Dendritic cell treated with granulocyte-macrophage colony-stimulating factor and Interleukin-4, amounts not matched to agents 40 ng/mL and 50 ng/mL, for 4 days (primary cell): Measurements from ENCODE around the gene MED25.

Experiments used
- H3K27ac Mint-ChIP-seq: one replicate; pipeline ENCODE4 v1.8.0; 2022; ENCODE audit warnings: mild to moderate bottlenecking, mixed read lengths
- H3K27me3 Mint-ChIP-seq: one replicate; pipeline ENCODE4 v1.8.0; 2022; ENCODE audit warnings: mild to moderate bottlenecking, mixed read lengths
- H3K36me3 Mint-ChIP-seq: one replicate; pipeline ENCODE4 v1.8.0; 2022; ENCODE audit warnings: low read depth, mixed read lengths
- H3K4me1 Mint-ChIP-seq: one replicate; pipeline ENCODE4 v1.8.0; 2022; ENCODE audit warnings: low read depth, mixed read lengths
- H3K4me3 Mint-ChIP-seq: one replicate; pipeline ENCODE4 v1.8.0; 2022; ENCODE audit warnings: mild to moderate bottlenecking, moderate library complexity, mixed read lengths
- H3K9me3 Mint-ChIP-seq: one replicate; pipeline ENCODE4 v1.8.0; 2022; ENCODE audit warnings: mixed read lengths
- intact Hi-C: fragments of 100-400 bp; cut with micrococcal nuclease; formaldehyde crosslinking; loops from one replicate; pipeline ENCODE4 v1.15.0; 2022

Gene MED25

GRCh38 chr19:49866933-49867782 is 49.1 kb downstream of the MED25 start, which contains the start of gene PNKP:
Gene PNKP, minus strand, starts transcription at chr19:49867576. Its CDS starts 372 bp downstream, at chr19:49867204.
- Mint-ChIP-seq H3K36me3 (peaks cover 57% of the 10 kb centered on the region), H3K4me1 (peaks cover 45% of the 10 kb centered on the region), H3K9me3 (no peaks in the 10 kb centered on the region), H3K27me3 (no peaks in the 10 kb centered on the region), H3K4me3 (peak within 1 kb of the TSS; percentile 99), H3K27ac (no peak within 1 kb of the TSS)
- intact Hi-C loops, result loop anchor here (1.0 to 5.0 kb wide), 2 partner anchors 10 to 50 kb away; partner anchors contain the start of genes AKT1S1, MED25 and TBC1D17

GRCh38 chr19:49869009-49869483 is 51.0 kb downstream of the MED25 start:
- Mint-ChIP-seq H3K4me1 (peaks cover 56% of the 10 kb centered on the region), H3K9me3 (no peaks in the 10 kb centered on the region), H3K27me3 (no peaks in the 10 kb centered on the region), H3K4me3 (no peak overlapping the region), H3K36me3 (peaks cover 38% of the 10 kb centered on the region), H3K27ac (no peak overlapping the region)
- intact Hi-C loops, result loop anchor here (5.0 kb wide), 1 partner anchor 52 kb away; the partner anchor contains the start of gene MED25

GRCh38 chr19:49869484-49870308 is 51.6 kb downstream of the MED25 start:
- H3K4me1 Mint-ChIP-seq, result peaks cover 56% of the 10 kb centered on the region
- peaks cover 32% of the 10 kb centered on the region for H3K36me3 Mint-ChIP-seq
- H3K9me3 Mint-ChIP-seq, result no peaks in the 10 kb centered on the region
- no peaks in the 10 kb centered on the region for H3K27me3 Mint-ChIP-seq
- intact Hi-C loops, result loop anchor here (5.0 kb wide), 1 partner anchor 52 kb away; the partner anchor contains the start of gene MED25
- H3K27ac Mint-ChIP-seq, result no peak overlapping the region
- H3K4me3 Mint-ChIP-seq, result no peak overlapping the region

- no peaks in the 10 kb centered on the region for H3K9me3 Mint-ChIP-seq
These were observed 52.3 kb downstream of the MED25 start for GRCh38 chr19:49870309-49870901.

GRCh38 chr19:49871349-49871985 is 53.4 kb downstream of the MED25 start:
- Mint-ChIP-seq H3K27ac (peak overlapping the region; percentile 69), H3K36me3 (peaks cover 14% of the 10 kb centered on the region), H3K9me3 (no peaks in the 10 kb centered on the region), H3K4me1 (peaks cover 52% of the 10 kb centered on the region), H3K4me3 (no peak overlapping the region), H3K27me3 (no peaks in the 10 kb centered on the region)
- intact Hi-C loops, result no loop called here

More at GRCh38 chr19:49870309-49870901, 52.3 kb downstream of the MED25 start:
- peaks cover 24% of the 10 kb centered on the region for H3K36me3 Mint-ChIP-seq
- no peaks in the 10 kb centered on the region for H3K27me3 Mint-ChIP-seq
- intact Hi-C loops, result no loop called here
- H3K4me3 Mint-ChIP-seq, result no peak overlapping the region
- no peak overlapping the region for H3K27ac Mint-ChIP-seq
- H3K4me1 Mint-ChIP-seq, result peaks cover 56% of the 10 kb centered on the region

GRCh38 chr19:49872245-49873128 is 54.4 kb downstream of the MED25 start:
- Mint-ChIP-seq H3K36me3 (peaks cover 4% of the 10 kb centered on the region), H3K4me1 (peaks cover 47% of the 10 kb centered on the region), H3K27ac (peak overlapping the region; percentile 69), H3K9me3 (no peaks in the 10 kb centered on the region), H3K4me3 (peak overlapping the region; percentile 48), H3K27me3 (no peaks in the 10 kb centered on the region)
- intact Hi-C loops, result no loop called here

- Mint-ChIP-seq H3K27ac (peak overlapping the region; percentile 69), H3K36me3 (no peaks in the 10 kb centered on the region), H3K4me3 (no peak overlapping the region), H3K27me3 (no peaks in the 10 kb centered on the region), H3K4me1 (peaks cover 50% of the 10 kb centered on the region), H3K9me3 (no peaks in the 10 kb centered on the region)
- intact Hi-C loops, result no loop called here
These were observed 55.0 kb downstream of the MED25 start for GRCh38 chr19:49873129-49873521.

- intact Hi-C loops, result no loop called here
- H3K27ac Mint-ChIP-seq, result peak overlapping the region; percentile 7
- no peak overlapping the region for H3K4me3 Mint-ChIP-seq
- no peaks in the 10 kb centered on the region for H3K9me3 Mint-ChIP-seq
- no peaks in the 10 kb centered on the region for H3K27me3 Mint-ChIP-seq
- no peaks in the 10 kb centered on the region for H3K36me3 Mint-ChIP-seq
- peaks cover 57% of the 10 kb centered on the region for H3K4me1 Mint-ChIP-seq
These were observed 55.7 kb downstream of the MED25 start for GRCh38 chr19:49873834-49874233.

GRCh38 chr19:49874503-49875157 is 56.5 kb downstream of the MED25 start:
- H3K27ac Mint-ChIP-seq, result peak overlapping the region; percentile 7
- H3K27me3 Mint-ChIP-seq, result no peaks in the 10 kb centered on the region
- peaks cover 64% of the 10 kb centered on the region for H3K4me1 Mint-ChIP-seq
- H3K36me3 Mint-ChIP-seq, result no peaks in the 10 kb centered on the region
- intact Hi-C loops, result no loop called here
- no peak overlapping the region for H3K4me3 Mint-ChIP-seq
- H3K9me3 Mint-ChIP-seq, result no peaks in the 10 kb centered on the region

- Mint-ChIP-seq H3K4me1 (peaks cover 67% of the 10 kb centered on the region), H3K27ac (no peak overlapping the region), H3K36me3 (no peaks in the 10 kb centered on the region), H3K9me3 (no peaks in the 10 kb centered on the region), H3K27me3 (no peaks in the 10 kb centered on the region), H3K4me3 (no peak overlapping the region)
- intact Hi-C loops, result no loop called here
These were observed 57.1 kb downstream of the MED25 start for GRCh38 chr19:49875177-49875576.

- Mint-ChIP-seq H3K4me1 (peaks cover 75% of the 10 kb centered on the region), H3K4me3 (no peak overlapping the region), H3K27me3 (no peaks in the 10 kb centered on the region), H3K27ac (no peak overlapping the region), H3K9me3 (no peaks in the 10 kb centered on the region), H3K36me3 (no peaks in the 10 kb centered on the region)
- intact Hi-C loops, result loop anchor here (2.0 kb wide), 1 partner anchor 63 kb away; the partner anchor contains the start of gene FUZ
These were observed 57.9 kb downstream of the MED25 start for GRCh38 chr19:49875857-49876421.
